Measurements from ENCODE around the gene ATP5F1B. TPM values are rescaled to one million over a fixed set of nuclear protein-coding genes. Genes with fewer than 3 reads are reported as not detected.

Gene ATP5F1B
- total and polyA plus RNA-seq, 9 of the 15 experiments (the other 6 are each of a cell fraction or from before 2014, with no cell fraction given) = 908 to 3,125 (median 1,482) TPM

DNA sequence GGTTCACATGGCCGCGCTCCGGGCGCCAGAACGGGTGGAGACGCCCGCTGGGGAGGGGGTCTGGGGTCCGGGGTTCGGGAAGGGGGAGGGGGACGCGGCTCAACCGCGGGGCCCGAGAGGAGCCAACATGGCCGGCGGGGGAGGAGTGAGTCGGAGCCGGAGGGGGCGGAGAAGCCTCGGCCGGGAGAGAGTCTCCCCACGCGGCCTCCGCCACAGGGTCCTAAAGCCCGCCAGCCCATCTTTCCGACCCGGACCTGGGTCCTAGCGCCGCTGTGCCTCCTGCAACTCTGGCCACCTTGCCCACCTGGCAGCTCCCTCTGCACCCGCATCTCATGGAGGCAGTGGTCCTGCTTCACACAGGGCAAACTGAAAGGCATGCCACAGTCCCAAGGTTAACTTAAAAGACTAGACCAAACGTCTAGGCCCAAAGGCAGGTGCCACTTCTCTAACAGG, 15.6 kb downstream of the ATP5F1B start, which contains the start of gene BAZ2A (continued):
- TF ChIP-seq, protein P1, sequence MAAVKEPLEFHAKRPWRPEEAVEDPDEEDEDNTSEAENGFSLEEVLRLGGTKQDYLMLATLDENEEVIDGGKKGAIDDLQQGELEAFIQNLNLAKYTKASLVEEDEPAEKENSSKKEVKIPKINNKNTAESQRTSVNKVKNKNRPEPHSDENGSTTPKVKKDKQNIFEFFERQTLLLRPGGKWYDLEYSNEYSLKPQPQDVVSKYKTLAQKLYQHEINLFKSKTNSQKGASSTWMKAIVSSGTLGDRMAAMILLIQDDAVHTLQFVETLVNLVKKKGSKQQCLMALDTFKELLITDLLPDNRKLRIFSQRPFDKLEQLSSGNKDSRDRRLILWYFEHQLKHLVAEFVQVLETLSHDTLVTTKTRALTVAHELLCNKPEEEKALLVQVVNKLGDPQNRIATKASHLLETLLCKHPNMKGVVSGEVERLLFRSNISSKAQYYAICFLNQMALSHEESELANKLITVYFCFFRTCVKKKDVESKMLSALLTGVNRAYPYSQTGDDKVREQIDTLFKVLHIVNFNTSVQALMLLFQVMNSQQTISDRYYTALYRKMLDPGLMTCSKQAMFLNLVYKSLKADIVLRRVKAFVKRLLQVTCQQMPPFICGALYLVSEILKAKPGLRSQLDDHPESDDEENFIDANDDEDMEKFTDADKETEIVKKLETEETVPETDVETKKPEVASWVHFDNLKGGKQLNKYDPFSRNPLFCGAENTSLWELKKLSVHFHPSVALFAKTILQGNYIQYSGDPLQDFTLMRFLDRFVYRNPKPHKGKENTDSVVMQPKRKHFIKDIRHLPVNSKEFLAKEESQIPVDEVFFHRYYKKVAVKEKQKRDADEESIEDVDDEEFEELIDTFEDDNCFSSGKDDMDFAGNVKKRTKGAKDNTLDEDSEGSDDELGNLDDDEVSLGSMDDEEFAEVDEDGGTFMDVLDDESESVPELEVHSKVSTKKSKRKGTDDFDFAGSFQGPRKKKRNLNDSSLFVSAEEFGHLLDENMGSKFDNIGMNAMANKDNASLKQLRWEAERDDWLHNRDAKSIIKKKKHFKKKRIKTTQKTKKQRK (IDR thresholded peaks at IDR 0.05; ENCODE audit: borderline replicate concordance, low read depth, low read length) = no peak
- peak in 1 of 2 experiments; percentile 89; a peak in 2 of 4 replicates for TF ChIP-seq KDM1A (IDR thresholded peaks at IDR 0.05)
- TF ChIP-seq RB1 (IDR thresholded peaks at IDR 0.05; ENCODE audit: low read depth) = peak; percentile 88
- TF ChIP-seq RCOR1 (IDR thresholded peaks at IDR 0.05; ENCODE audit: borderline replicate concordance in 1 of 2, low read depth in 2 of 2, low read length in 2 of 2) = peak in 1 of 2 experiments; percentile 76; a peak in 2 of 4 replicates
- peak; percentile 88 for TF ChIP-seq MYC (IDR thresholded peaks at IDR 0.05; ENCODE audit: low read depth, low read length)
- TF ChIP-seq MYC (CRISPR knock-in tag; IDR thresholded peaks at IDR 0.05; ENCODE audit: borderline replicate concordance, low read depth) = peak; percentile 46; the same call in 1 of the 2 replicates
- TF ChIP-seq BCOR (IDR thresholded peaks at IDR 0.05) = peak; percentile 79
- TF ChIP-seq, protein P2, sequence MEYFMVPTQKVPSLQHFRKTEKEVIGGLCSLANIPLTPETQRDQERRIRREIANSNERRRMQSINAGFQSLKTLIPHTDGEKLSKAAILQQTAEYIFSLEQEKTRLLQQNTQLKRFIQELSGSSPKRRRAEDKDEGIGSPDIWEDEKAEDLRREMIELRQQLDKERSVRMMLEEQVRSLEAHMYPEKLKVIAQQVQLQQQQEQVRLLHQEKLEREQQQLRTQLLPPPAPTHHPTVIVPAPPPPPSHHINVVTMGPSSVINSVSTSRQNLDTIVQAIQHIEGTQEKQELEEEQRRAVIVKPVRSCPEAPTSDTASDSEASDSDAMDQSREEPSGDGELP (CRISPR knock-in tag; IDR thresholded peaks at IDR 0.05; ENCODE audit: borderline replicate concordance) = peak; percentile 72; the same call in 1 of the 2 replicates
- TF ChIP-seq CREB1 (IDR thresholded peaks at IDR 0.05) = peak; percentile 58
- peak; percentile 81; the same call in 1 of the 2 replicates for TF ChIP-seq CREB1 (CRISPR knock-in tag; IDR thresholded peaks at IDR 0.05)
- TF ChIP-seq, protein P3, sequence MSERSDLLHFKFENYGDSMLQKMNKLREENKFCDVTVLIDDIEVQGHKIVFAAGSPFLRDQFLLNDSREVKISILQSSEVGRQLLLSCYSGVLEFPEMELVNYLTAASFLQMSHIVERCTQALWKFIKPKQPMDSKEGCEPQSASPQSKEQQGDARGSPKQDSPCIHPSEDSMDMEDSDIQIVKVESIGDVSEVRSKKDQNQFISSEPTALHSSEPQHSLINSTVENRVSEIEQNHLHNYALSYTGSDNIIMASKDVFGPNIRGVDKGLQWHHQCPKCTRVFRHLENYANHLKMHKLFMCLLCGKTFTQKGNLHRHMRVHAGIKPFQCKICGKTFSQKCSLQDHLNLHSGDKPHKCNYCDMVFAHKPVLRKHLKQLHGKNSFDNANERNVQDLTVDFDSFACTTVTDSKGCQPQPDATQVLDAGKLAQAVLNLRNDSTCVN (CRISPR knock-in tag; IDR thresholded peaks at IDR 0.05) = 0 out of 2 replicates have a peak, but pooled peaks have one; percentile 10
